ENCODE data around the gene SORL1.

DNA sequence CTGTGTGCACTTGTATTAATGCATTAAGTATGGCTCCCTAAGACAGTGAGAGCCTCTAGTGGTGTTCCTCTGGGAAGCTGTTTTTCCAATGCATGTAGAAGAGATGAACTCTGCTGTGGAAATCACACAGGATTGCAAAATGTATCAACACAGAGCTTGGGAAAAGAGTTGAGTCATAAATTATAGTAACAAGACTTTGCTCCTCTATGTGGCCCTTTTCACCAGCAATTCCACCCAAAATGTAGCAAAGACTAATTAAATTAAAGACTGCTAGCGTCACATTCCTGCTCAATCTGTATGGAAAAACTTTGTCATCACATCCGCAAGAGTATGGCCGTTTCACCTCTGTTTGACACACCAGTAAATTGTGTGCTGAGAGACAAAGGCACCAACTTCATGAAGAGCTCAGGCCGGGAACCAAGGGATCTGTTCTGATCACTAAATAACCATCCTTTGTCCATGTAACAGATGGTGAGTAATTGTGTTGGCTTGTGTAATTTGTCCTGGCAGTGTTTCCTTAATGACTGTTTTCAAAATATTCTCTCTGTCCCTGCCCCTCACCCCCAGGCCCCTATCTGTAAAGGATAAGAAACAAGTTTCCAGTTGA is 209.9 kb downstream of the SORL1 start:
- TF ChIP-seq, protein P1, sequence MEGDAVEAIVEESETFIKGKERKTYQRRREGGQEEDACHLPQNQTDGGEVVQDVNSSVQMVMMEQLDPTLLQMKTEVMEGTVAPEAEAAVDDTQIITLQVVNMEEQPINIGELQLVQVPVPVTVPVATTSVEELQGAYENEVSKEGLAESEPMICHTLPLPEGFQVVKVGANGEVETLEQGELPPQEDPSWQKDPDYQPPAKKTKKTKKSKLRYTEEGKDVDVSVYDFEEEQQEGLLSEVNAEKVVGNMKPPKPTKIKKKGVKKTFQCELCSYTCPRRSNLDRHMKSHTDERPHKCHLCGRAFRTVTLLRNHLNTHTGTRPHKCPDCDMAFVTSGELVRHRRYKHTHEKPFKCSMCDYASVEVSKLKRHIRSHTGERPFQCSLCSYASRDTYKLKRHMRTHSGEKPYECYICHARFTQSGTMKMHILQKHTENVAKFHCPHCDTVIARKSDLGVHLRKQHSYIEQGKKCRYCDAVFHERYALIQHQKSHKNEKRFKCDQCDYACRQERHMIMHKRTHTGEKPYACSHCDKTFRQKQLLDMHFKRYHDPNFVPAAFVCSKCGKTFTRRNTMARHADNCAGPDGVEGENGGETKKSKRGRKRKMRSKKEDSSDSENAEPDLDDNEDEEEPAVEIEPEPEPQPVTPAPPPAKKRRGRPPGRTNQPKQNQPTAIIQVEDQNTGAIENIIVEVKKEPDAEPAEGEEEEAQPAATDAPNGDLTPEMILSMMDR (conservative IDR thresholded peaks at IDR 0.05), result no peak
- TF ChIP-seq EZH2 (IDR thresholded peaks at IDR 0.05; ENCODE audit: low read depth), result no peak
